ENCODE results near the gene ULK1. TPM values are rescaled to one million over a fixed set of nuclear protein-coding genes. Genes with fewer than 3 reads are reported as not detected.
A peak's percentile ranks its signal among the peaks of the same experiment; 100 is the strongest.
"Not testable (repeated sequence)": the region's sequence is repeated elsewhere in the genome, so short reads cannot be mapped to it uniquely, and the experiment has no call there.

Gene ULK1
- total RNA-seq, 1 donor from 2014 or later: 7.3 TPM

DNA sequence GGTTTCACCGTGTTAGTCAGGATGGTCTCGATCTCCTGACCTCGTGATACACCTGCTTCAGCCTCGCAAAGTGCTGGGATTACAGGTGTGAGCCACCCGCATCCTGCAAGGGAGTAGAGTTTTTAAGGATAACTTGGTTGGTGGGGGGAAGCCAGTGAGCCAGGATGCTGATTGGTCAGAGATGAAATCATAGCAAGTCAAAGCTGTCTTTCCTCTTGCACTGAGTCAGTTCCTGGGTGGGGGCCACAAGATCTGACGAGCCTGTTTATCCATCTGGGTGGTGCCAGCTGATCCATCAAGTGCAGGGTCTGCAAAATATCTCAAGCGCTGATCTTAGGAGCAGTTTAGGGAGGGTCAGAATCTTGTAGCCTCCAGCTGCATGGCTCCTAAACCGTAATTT lies 9.3 kb upstream of the ULK1 start:
- FAIRE-seq: not testable (repeated sequence)

DNA sequence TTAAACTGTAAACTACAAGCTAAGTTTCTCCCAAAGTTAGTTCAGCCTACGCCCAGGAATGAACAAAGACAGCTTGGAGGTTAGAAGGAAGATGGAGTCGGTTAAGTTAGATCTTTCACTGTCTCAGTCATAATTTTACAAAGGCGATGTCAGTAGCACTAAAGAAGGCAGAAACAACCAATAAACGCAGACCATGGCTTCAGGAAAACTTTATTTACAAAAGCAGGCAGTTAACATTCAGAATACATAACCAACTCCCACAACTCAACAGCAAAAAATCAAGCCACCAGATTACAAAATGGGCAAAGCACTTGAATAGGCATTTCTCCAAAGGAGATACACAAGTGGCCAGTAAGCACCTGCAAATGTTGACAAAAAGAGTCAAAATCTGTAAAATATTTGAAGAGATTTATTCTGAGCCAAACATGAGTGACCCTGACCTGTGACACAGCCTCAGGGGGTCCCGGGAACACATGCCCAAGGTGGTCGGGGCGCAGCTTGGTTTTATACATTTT lies 8.8 kb upstream of the ULK1 start:
- FAIRE-seq (no peak), DNase-seq (ENCODE audit: low spot score in 2 of 2) (no peak)

More for the DNA sequence above, 9.3 kb upstream of the ULK1 start:
- not testable (repeated sequence) for DNase-seq (ENCODE audit: low spot score in 2 of 2)

DNA sequence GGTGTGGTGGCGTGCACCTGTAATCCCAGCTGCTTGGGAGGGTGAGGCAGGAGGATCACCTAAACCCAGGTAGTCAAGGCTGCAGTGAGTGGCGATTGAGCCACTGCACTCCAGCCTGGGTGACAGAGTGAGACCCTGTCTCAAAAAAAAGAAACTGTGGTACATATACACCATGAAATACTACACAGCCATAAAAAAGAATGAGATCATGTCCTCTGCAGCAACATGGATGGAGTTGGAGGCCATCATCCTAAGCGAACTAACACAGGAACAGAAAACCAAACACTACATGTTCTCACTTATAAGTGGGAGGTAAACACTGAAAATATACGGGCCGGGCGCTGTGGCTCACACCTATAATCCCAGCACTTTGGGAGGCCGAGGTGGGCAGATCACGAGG lies 2.7 kb upstream of the ULK1 start:
- not testable (repeated sequence) for FAIRE-seq; DNase-seq (ENCODE audit: low spot score in 2 of 2)

DNA sequence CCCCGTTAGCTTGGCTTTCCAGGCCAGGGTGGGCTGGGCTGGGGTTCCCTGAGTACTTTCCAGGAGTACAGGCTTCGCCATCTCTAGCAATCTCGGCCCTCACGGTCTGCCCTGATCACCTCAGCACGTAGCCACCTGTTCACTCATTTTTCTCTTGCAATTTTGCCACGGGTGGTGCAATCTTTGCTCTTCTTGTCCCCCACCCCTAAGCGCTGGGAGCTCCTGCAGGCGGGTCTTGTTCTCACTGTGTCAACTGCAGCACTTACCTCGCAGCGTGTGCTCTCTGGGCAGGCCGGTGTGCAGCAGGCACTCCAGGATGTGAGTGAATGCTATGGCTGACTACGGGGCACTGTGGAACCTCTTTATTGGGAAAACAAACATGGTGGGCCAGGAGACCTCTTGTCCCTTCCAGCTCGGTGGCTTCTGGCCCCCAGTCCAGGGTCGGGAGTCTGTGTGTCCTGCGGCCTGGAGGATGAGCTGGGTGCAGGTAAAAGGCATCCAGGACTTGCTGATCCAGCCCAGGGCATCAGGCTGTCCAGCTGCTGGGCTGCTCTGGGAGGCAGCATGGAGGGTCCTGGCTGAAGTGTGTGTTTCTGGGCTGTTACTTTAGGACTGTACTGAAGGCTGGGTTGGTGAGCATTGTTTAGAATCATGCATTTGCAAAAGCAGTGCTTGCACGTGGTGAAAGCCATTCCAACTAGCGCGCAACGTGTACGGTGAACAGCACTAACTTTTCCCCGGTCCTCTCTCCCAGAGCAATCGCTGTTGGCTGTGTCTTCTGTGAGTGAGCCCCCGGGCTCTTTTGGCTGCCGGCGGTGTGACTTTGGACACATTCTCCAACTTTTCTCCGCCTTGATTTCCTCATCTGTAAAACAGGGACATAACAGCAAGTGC lies 1.5 kb upstream of the ULK1 start:
- FAIRE-seq (no peak), DNase-seq (ENCODE audit: low spot score in 2 of 2) (peak in 1 of 2 donors; percentile 16)

DNA sequence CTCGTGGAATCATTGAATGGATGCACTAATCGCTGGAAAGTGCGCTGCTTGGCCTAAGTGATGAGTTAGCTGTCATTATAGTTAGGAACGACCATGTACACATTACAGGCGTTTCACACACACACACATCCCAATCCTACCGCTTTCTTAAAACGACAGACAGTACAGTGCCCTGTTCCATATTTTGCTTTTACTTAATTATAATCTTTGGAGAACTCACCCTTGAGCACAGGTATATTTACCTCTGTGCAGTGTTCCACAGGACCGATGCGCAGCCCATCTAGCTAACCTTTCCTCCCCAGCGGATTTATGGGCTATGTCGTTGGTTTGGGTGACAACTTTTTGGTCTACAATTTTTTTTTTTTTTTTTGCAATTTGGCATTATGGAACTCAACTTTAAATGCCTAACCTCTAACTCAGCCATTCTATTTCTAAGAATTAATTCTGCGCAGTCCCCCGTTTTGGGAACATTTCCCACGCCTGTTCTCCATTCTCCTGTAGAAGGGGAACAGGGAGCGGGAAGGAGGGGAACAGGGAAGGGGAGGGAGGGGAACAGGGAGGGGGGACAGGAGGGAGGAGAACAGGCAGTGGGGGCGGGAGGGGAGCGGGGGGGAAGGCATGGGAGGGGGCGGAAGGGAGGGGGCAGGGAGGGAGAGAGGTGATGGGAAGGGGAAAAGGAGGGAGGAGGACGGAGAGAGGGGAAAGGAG lies 663 bp upstream of the ULK1 start:
- DNase-seq (ENCODE audit: low spot score in 2 of 2) (peak in 1 of 2 donors; percentile 30), FAIRE-seq (no peak)

DNA sequence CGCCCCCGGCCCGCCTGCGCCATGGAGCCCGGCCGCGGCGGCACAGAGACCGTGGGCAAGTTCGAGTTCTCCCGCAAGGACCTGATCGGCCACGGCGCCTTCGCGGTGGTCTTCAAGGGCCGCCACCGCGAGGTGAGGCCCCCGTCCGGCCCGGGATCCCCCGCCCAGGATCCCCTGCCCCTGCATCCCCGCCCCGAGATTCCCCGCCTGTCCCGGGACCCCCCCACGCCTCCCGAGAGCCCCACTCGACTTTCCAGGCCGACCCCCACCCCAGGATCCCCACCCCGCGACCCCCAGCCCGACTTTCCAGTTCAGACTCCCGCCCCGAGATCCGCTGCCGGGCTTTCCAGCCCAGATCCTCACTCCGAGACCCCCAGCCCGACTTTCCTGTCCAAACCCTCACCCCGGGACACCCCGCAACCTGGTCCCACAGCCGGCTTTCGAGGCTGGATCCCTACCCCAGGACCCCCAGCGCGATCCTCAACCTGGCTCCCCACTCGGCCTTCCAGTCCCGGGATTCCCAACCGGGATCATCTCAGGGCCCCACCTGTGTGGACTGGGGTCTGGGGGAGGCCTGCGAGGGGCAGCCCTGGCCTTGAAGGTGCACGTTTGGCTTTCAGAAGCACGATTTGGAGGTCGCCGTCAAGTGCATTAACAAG lies 688 bp downstream of the ULK1 start:
- FAIRE-seq (no peak), DNase-seq (ENCODE audit: low spot score in 2 of 2) (peak; percentile 18 to 42)

DNA sequence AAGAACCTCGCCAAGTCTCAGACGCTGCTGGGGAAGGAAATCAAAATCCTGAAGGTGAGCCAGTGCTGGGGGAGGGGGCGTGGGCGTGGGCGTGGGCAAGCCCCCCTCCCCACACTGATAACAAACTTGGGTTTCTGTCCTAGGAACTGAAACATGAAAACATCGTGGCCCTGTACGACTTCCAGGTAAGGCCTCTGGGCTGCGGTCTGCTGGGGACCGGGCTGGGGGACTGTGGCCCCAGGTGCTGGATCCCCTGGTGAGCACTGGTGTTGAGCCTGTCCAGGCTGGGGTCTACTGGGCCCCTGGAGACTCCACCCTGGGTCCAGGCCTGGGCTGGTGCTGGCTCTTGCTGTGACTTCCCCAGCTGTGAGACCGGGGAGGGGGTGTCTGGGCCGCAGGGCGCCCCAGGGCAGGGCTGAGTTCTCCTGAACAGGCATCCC lies 1.2 kb downstream of the ULK1 start:
- DNase-seq (ENCODE audit: low spot score in 2 of 2) (no peak), FAIRE-seq (no peak)

DNA sequence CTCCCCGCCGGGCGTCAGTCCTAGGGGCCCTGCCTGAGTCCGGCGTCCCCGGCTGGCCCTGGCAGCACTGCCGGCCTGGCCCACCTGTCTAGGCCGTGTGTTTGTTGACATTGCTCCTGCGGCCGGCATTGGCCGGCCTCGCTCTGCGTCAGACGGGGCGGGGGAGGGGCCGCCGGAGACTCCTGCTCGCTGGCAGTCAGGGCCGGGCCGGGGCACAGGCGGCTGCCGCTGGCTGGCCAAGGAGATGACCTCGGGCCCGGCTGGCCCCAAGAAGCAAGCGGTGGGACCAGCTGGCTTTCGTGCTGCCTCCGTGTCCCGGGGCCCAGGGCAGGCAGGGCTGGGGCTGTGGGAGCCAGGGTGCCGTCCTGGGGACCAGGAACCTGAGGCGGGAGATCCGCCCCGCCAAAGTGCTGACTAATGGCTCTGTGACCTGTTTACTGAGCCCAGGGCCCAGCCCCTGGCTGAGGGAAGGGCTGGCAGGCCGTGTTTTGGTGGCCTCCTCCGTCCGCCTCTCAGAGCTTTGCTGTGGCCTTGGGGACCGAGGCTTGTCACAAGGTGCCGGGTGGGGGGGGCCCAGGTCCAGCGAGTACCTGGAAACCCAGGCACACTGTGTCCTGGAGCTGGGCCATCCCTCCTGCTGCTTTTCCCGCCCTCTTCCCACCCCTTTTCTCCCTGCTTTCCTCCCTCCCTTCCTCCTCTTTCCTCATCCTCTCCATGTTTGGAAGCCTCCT lies 1.8 kb downstream of the ULK1 start:
- DNase-seq (ENCODE audit: low spot score in 2 of 2): peak; percentile 89 to 92
- FAIRE-seq: no peak

DNA sequence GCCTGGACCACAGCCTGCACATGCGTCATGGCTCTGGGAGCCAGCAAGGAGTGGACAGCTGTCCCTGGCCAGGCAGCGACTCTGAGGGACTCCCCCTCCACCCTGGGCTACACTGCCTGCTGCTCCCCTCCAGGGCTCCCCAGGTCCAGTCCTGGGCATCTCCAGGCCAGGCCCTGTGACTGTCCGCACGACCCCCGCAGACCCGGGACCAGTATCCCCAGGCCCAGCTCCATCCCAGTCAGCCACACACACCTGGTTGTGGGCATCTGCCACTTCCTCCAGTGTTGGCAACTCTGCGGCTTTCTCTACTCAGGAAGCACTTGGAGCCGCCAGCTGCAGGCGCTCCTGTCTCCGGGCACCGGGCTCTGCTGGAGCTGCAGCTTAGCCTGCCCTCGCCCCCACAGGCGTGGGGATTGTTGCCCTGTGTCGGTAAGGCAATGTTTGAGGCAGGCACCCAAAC lies 2.4 kb downstream of the ULK1 start:
- no peak for FAIRE-seq
- DNase-seq (ENCODE audit: low spot score in 2 of 2): peak; percentile 81 to 88

DNA sequence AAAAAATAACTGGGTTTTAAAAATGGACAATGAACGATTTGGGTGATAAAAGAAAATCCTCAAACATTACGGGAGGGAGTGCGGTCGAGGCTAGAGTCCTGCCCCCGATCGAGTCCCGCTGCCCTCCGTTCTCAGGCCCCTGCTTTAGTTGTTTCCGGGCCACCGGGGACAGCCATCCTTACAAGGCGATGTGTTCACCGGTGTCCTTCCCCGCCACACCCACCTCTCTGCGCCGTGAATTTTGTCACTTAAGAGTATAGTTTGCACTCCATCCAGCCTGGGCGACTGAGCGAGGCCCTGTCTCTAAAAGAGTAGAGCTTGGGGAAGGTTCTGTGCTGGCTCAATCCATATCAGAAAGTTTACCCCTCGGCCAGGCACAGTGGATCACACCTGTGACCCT lies 2.9 kb downstream of the ULK1 start:
- no peak for FAIRE-seq
- peak in 1 of 2 donors; percentile 10 for DNase-seq (ENCODE audit: low spot score in 2 of 2)

DNA sequence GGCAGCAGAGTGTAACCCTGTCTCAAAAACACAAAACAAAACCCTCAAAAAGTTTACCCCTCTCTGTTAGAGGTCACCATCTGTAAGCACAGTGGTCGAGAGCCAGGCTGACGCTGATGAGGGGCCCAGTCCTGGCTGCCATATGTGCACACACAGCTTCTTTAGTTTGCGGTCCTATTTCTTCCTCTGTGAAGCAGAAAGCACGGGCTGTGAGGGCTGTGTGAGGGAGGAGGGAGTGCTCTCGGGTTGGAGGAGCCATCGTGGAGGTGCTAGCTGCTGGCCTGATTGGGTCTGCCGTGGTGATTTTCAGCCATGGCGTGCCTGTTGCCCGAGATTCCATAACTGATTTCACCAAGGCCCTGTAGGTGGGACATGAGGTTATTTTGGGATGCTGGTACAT lies 3.5 kb downstream of the ULK1 start:
- DNase-seq (ENCODE audit: low spot score in 2 of 2): no peak

DNA sequence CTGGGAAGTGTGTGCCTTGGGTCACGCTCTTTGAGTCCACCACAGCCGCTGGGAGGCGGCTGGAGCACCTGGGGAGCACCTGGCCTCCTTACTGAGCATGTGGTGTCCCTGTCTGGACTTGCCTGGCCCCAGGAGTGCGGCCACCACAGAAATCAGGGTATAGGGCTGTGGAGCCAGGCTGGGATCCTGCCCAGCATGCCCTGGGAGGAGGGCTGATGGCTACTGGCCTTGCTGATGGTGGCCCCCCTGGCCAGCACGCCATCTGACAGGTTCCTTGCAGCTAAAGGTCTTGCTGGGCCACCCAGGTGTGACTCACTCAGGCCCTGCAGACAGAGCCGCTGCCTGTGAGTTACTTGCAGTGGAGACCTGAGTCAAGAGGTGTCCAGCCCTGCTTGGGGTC lies 6.0 kb downstream of the ULK1 start:
- no peak for FAIRE-seq
- DNase-seq (ENCODE audit: low spot score in 2 of 2): no peak

More for the DNA sequence above, 3.5 kb downstream of the ULK1 start:
- FAIRE-seq: no peak

DNA sequence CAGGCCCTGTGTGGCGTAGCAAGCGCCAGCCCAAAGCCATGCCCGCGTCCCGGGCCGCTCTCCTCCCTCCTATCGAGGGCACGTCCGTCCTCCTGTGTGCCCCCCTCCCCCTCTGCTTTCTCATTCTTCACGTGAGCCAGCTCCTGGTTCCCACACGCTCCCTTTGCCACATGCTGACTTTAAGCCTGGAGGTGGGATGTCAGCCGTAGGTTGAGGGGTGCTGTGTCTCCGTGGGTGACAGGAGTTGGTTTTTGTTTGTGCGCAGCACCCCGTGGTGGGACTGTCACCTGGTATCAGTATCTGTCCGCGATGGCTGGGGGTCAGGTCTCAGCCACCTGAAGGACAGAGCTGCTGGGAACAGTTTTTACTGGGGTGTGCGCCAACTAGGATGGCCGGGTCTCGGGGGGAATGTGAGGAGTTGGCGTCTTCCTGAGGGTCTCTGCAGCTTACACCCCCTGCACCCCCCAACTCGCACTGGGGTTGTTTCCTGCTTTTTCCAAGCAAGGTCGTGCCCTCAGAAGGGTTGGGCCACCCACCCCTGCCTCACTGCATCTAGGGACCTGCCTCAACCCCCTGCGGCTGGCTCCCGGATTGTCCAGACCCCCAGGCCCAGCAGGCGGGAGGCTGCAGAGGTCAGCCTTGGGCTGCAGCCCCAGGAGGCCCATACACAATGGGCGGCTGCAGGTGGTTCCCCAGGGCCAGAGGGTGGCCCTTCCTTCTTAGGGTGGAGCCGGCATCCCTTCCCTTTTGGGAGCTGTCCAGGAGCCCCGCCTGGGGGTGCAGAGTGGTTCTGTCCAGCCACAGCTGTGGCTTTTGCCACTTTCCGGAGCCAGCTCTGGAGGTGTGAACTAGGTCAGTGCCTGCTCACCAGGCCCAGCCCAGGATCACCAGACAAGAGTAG lies 7.3 kb downstream of the ULK1 start:
- DNase-seq (ENCODE audit: low spot score in 2 of 2): peak in 1 of 2 donors; percentile 18
- no peak for FAIRE-seq

DNA sequence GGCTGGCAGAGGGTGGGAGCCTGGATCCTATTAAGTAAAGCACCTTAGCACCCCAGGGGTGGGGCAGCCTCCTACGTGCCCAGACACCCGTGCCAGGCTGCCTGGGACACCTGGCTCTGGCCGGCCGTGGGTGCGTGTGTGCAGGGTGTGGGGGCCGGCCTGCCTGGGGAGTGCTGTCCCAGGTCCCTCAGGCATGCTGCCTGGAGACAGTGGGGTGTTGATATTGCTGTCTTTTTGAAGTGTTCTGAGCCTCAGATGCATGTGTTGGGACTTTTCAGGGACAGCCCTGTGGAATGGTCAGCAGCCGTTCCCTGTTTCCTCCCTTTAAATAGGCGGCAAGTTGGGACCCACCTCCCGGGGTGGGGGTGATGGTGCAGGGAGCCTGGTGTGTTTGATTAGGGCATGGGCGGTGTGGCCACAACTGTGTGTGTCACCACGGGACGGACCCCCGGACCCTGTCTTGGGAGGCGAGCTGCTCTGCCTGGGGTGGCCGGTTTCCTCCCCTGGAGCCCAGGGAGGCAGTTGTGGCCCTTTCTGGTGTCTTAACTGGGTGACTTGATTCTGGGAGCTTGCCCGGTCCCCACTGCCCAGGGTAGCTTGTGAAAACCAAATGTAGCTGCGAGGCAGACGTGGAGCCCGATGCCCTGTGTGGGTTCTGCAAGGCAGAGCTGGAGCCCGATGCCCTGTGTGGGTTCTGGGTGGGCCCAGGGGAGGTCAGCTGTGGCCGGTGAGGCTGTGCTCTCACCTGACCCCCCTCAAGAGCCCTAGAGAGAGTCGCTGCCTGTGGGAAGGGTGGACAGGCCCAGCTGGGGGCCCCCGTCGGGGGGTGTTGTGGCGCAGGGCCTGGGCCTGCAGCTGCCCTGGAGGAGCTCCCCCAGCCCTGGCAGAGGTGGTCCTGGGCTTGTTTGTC lies 8.2 kb downstream of the ULK1 start:
- FAIRE-seq: no peak

DNA sequence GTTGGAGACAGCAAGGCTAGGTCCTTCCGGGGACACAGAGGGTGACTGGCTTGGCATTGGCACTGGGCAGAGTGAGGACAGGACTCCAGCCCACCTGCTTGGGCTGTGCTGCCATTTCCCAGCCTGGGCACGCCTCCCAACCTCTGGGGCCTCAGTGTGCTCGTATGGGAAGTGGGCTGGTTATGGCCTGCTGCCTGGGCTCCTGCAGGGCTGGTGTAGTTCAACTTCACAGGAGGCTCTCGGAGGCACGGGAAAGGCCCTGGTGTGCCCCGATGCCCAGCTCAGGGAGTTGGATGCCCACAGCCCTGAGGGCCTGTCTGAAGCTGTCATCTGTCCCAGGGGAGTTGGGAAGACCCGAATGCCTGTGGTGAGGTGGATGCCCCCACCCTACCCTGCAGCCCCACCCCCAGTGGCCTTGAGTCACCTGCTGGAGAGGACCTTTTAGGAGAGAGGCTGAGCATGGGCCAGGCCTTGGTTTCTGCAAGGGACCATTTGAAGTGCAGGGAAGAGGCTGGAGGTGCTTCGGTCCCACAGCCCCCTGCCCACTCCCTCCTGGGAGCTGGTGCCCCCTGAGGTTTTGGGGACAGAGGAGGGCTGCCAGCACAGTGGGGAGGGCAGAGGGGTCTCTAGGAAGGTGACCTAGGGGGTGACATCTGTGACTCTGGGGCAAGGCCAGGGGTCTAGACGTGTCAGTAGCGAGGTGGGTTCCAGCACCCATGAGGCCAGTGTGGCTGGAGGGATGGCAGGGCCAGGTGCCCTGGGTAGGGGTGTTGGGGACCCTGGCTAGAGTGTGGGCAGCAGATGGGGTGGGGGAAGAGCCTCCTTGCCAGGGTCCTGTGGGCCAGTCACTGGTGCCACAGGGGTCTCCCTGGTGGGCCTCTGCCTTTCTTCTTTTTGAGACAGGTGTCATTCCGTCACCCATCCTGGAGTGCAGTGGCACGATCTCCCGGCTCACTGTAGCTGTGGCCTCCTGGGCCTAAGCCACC lies 9.1 kb downstream of the ULK1 start:
- DNase-seq (ENCODE audit: low spot score in 2 of 2): no peak
- FAIRE-seq: no peak

More for the DNA sequence above, 8.2 kb downstream of the ULK1 start:
- no peak for DNase-seq (ENCODE audit: low spot score in 2 of 2)

DNA sequence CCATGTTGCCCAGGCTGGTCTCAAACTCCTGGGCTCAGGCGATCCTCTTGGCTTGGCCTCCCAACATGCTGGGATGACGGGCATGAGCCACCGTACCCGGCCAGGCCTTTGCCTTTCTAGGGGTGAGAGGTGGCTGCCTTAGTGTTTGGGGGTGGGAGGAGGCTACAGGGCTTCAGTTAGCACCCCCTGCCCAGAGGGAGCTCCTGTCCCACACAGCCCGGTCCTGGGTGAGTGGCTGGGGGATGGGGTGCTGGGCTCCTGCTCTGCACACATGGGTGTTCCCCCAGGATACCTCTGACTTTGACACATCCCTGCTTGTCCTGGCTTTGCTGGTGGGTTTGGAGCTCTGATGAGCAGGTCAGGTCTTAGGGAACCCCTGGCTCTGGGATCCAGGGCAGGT lies 9.9 kb downstream of the ULK1 start:
- FAIRE-seq: no peak
- DNase-seq (ENCODE audit: low spot score in 2 of 2): no peak

Data from frontal cortex (tissue), 4 donors.